PC-3 (cell line): ENCODE measurements around the gene ARHGEF17. TPM values are rescaled to one million over a fixed set of nuclear protein-coding genes. Genes with fewer than 3 reads are reported as not detected.
A peak's percentile ranks its signal among the peaks of the same experiment; 100 is the strongest.

ENCODE experiments used
- ATAC-seq: fragments of 200-7000 bp; cut with Tn5 transposase; 2 replicates; pipeline ENCODE4 v1.9.1; 2020; ENCODE audit warnings: mild to moderate bottlenecking, moderate library complexity
- BruUV-seq: library from RNA; stranded (reverse); fragments of 400-500 nt; replicated peaks from 2 replicates; lab custom pipeline; 2021; lab: Mats Ljungman, UMichigan
- CTCF ChIA-PET: fragments of 300-600 bp; sonication (Branson Sonifier 250); formaldehyde crosslinking; loops from one replicate; lab custom pipeline; 2022; ENCODE audit warnings: antibody characterized with exemption; lab: Charles Lee
- POLR2A ChIA-PET: fragments of 300-600 bp; sonication (Branson Sonifier 250); formaldehyde crosslinking; loops from one replicate; lab custom pipeline; 2022; ENCODE audit warnings: antibody characterized with exemption; ENCODE audit not compliant: unreplicated experiment; lab: Charles Lee
- DNase-seq: peaks from one replicate; pipeline ENCODE4 v3.0.0-alpha.2; 2015
- H2AFZ ChIP-seq: fragments of 300-600 bp; sonication (generic); 2 replicates; pipeline ENCODE4 v1.6.0; 2016; ENCODE audit warnings: antibody characterized with exemption, low read length
- H3F3A ChIP-seq: fragments of 300-600 bp; sonication (generic); one replicate; pipeline ENCODE4 v1.6.0; 2017; ENCODE audit warnings: antibody characterized with exemption, low read length, control low read depth, mild to moderate bottlenecking; ENCODE audit not compliant: unreplicated experiment
- H3K27ac ChIP-seq: fragments of 300-600 bp; sonication (generic); 2 replicates; pipeline ENCODE4 v1.5.1; 2016; ENCODE audit warnings: mild to moderate bottlenecking, low read length
- H3K27me3 ChIP-seq: fragments of 300-600 bp; sonication (generic); 2 replicates; pipeline ENCODE4 v1.6.1; 2016; ENCODE audit warnings: low read length, mixed read lengths
- H3K36me3 ChIP-seq: fragments of 300-600 bp; sonication (generic); 2 replicates; pipeline ENCODE4 v1.6.1; 2016; ENCODE audit warnings: low read depth, mixed run types, low read length, mixed read lengths
- H3K4me1 ChIP-seq: fragments of 300-600 bp; sonication (generic); 2 replicates; pipeline ENCODE4 v1.5.1; 2016; ENCODE audit warnings: low read length; ENCODE audit not compliant: insufficient read depth
- H3K4me2 ChIP-seq: fragments of 300-600 bp; sonication (generic); 2 replicates; pipeline ENCODE4 v1.6.0; 2016; ENCODE audit warnings: low read length
- H3K4me3 ChIP-seq: fragments of 300-600 bp; sonication (generic); 2 replicates; pipeline ENCODE4 v1.5.1; 2016; ENCODE audit warnings: mild to moderate bottlenecking, low read length, mixed read lengths
- H3K79me2 ChIP-seq: fragments of 300-600 bp; sonication (generic); 2 replicates; pipeline ENCODE4 v1.6.1; 2017; ENCODE audit warnings: low read length, mixed read lengths
- H3K9ac ChIP-seq: fragments of 300-600 bp; sonication (generic); 2 replicates; pipeline ENCODE4 v1.6.0; 2016; ENCODE audit warnings: mild to moderate bottlenecking, low read length
- H3K9me2 ChIP-seq: fragments of 300-600 bp; sonication (generic); replicated peaks from 2 replicates; pipeline ENCODE4 v1.6.1; 2016; ENCODE audit warnings: mixed run types, low read length, mixed read lengths
- H3K9me3 ChIP-seq: fragments of 300-600 bp; sonication (generic); 2 replicates; pipeline ENCODE4 v1.6.1; 2016; ENCODE audit warnings: low read length, mixed read lengths
- H4K20me1 ChIP-seq: fragments of 300-600 bp; sonication (generic); 2 replicates; pipeline ENCODE4 v1.6.1; 2016; ENCODE audit warnings: low read length, mixed read lengths
- CTCF ChIP-seq: fragments of 300-600 bp; sonication (generic); conservative IDR thresholded peaks from 2 replicates; pipeline ENCODE4 v1.5.1; 2017; ENCODE audit warnings: antibody characterized with exemption, low read depth, mild to moderate bottlenecking, low read length
- EZH2 ChIP-seq: fragments of 300-600 bp; sonication (generic); IDR thresholded peaks from one replicate; pipeline ENCODE4 v1.6.1; 2017; ENCODE audit warnings: antibody characterized with exemption, mild to moderate bottlenecking, low read length; ENCODE audit not compliant: unreplicated experiment
- EZH2phosphoT487 ChIP-seq: fragments of 300-600 bp; sonication (generic); IDR thresholded peaks from 2 replicates; pipeline ENCODE4 v1.6.1; 2018; ENCODE audit warnings: mild to moderate bottlenecking, antibody characterized with exemption, low read length, borderline replicate concordance
- intact Hi-C: fragments of 100-400 bp; cut with micrococcal nuclease; formaldehyde crosslinking; loops from 2 replicates; pipeline ENCODE4 v1.9.0; 2023
- total RNA-seq: library from RNA; depleted of rRNA; stranded (reverse); fragments of >200 nt; gene quantifications from 2 replicates; pipeline ENCODE4 v1.2.3, GENCODE V29; 2014

Gene ARHGEF17
- total RNA-seq, 1 experiment from 2014 or later: 6.2 TPM

- Histone ChIP-seq H4K20me1 (0 out of 2 replicates have a peak, but pooled peaks cover 1% of the 10 kb centered on the region), H3K27ac (no peak overlapping the region), H3K79me2 (peaks cover 9% of the 10 kb centered on the region; the same call in 1 of the 2 replicates), H3K27me3 (no peaks in the 10 kb centered on the region), H3K36me3 (peaks cover 22% of the 10 kb centered on the region; the same call in 1 of the 2 replicates), H3K9me2 (no peaks in the 10 kb centered on the region), H2AFZ (no peak overlapping the region), H3F3A (no peaks in the 10 kb centered on the region), H3K4me2 (no peak overlapping the region), H3K9me3 (no peaks in the 10 kb centered on the region), H3K9ac (no peak overlapping the region), H3K4me1 (no peaks in the 10 kb centered on the region), H3K4me3 (no peak overlapping the region)
- intact Hi-C loops: loop anchor here (1.0 to 2.0 kb wide), 2 partner anchors 42 to 87 kb away; no protein-coding TSS in a partner anchor
- ATAC-seq: peak; percentile 85
- no TSS peak for BruUV-seq
- peak; percentile 84 for DNase-seq
- POLR2A ChIA-PET: no interaction called here
- peak; percentile 93 for TF ChIP-seq CTCF
- no peak for TF ChIP-seq EZH2
- no peak for TF ChIP-seq EZH2phosphoT487
- CTCF ChIA-PET: interaction anchor here (0.5 to 1.8 kb wide), 12 partner anchors 21 to 269 kb away, joined by 3 to 55 read pairs (median 3); no protein-coding TSS in a partner anchor
Measured at GRCh38 chr11:73393479-73394415, 85.7 kb downstream of the ARHGEF17 start.

- no peak overlapping the region for H3K4me3 ChIP-seq
- no peak overlapping the region for H3K27ac ChIP-seq
- H3K27me3 ChIP-seq: no peaks in the 10 kb centered on the region
- no peaks in the 10 kb centered on the region for H3K9me3 ChIP-seq
- H3K4me1 ChIP-seq: no peaks in the 10 kb centered on the region
- peaks cover 20% of the 10 kb centered on the region; the same call in 1 of the 2 replicates for H3K36me3 ChIP-seq
- CTCF ChIA-PET: no interaction called here
- no peak overlapping the region for H3K9ac ChIP-seq
- no peaks in the 10 kb centered on the region for H3F3A ChIP-seq
- H3K9me2 ChIP-seq: no peaks in the 10 kb centered on the region
- no peak for TF ChIP-seq CTCF
- TF ChIP-seq EZH2phosphoT487: no peak
- POLR2A ChIA-PET: no interaction called here
- peaks cover 2% of the 10 kb centered on the region; the same call in 1 of the 2 replicates for H3K79me2 ChIP-seq
- no peak overlapping the region for H2AFZ ChIP-seq
- ATAC-seq (no peak), DNase-seq (no peak)
- intact Hi-C loops: no loop called here
- no TSS peak for BruUV-seq
- H4K20me1 ChIP-seq: no peaks in the 10 kb centered on the region
- no peak overlapping the region for H3K4me2 ChIP-seq
Measured at GRCh38 chr11:73394416-73395296, 86.6 kb downstream of the ARHGEF17 start.
